ENCODE results near the gene PACS1.

DNA sequence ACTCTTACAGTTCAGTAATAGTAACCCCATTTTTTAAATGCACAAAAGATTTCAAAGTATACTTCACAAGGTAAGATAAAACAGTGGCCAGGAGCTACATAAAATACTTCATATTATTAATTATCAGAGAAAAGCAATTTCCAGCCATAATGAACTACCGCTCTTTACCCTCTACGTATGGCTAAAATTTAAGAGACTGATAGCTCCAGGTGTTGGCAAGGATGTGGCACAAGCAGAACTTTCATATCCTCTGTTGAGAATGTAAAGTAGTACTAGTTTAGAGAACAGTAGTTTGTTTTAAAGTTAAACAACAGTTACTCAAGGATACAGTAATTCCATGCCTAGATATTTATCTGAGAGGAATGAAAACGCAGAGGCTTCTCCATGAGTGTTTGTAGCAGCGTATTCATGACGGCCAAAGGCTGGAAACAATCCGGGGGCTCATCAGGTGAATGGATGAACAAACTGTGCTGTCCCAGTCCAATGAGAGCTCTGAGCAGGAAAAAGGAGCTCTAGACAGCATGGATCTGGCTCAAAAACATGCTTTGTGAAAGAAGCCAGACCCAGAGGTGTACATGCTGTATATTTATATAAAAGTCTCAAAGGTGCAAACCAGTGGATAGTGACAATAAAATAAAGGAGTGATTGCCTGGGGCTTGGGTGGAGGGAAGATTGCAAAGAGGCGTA, 85.5 kb downstream of the PACS1 start:
- TF ChIP-seq CTCF (IDR thresholded peaks at IDR 0.05; ENCODE audit: insufficient read depth, low read depth, low read length) (no peak), EZH2 (IDR thresholded peaks at IDR 0.05; ENCODE audit: insufficient read depth, low read length) (no peak)

All from astrocyte (in vitro differentiated cells and primary cell).